H1 (cell line): ENCODE data around the gene GPLD1. TPM values are rescaled to one million over a fixed set of nuclear protein-coding genes. Genes with fewer than 3 reads are reported as not detected.

Source experiments
- CTCF ChIA-PET: fragments of 300-600 bp; sonication (Branson Sonifier 250); formaldehyde crosslinking; loops from one replicate; lab custom pipeline; 2021; ENCODE audit not compliant: partially characterized antibody; lab: Charles Lee
- POLR2A ChIA-PET: fragments of 300-600 bp; sonication (Branson Sonifier 250); formaldehyde crosslinking; loops from one replicate; lab custom pipeline; 2021; ENCODE audit warnings: inconsistent platforms; ENCODE audit not compliant: partially characterized antibody; lab: Charles Lee
- DNase-seq, 2 experiments: peaks; one replicate each; pipeline versions ENCODE4 v3.0.0 to v3.0.0-alpha.2; 2010 to 2022; ENCODE audit warnings: low spot score in 2 of 2, low read depth in 1 of 2, mixed read lengths in 1 of 2
- FAIRE-seq: peaks from 2 replicates; lab custom pipeline; 2011; peaks lifted over from hg19 to GRCh38; lab: Jason Lieb, UNC
- H2AFZ ChIP-seq: 2 replicates; pipeline ENCODE4 v1.8.1; 2012; ENCODE audit warnings: low read length, inconsistent platforms
- H2AK5ac ChIP-seq: 2 replicates; pipeline ENCODE4 v1.6.1; 2013; ENCODE audit warnings: low read depth, low read length
- H2BK120ac ChIP-seq: replicated peaks from 2 replicates; pipeline ENCODE3; 2013; ENCODE audit warnings: low read depth, low read length, inconsistent platforms
- H2BK12ac ChIP-seq: 2 replicates; pipeline ENCODE4 v1.6.1; 2013; ENCODE audit warnings: low read depth, low read length
- H2BK15ac ChIP-seq: 2 replicates; pipeline ENCODE4 v1.6.1; 2013; ENCODE audit warnings: low read length
- H2BK20ac ChIP-seq: 2 replicates; pipeline ENCODE4 v1.6.1; 2013; ENCODE audit warnings: low read length
- H2BK5ac ChIP-seq: 2 replicates; pipeline ENCODE4 v1.6.1; 2013; ENCODE audit warnings: low read depth, low read length
- H3K14ac ChIP-seq: 2 replicates; pipeline ENCODE4 v1.6.1; 2013; ENCODE audit warnings: inconsistent platforms; ENCODE audit not compliant: insufficient read length
- H3K18ac ChIP-seq: 2 replicates; pipeline ENCODE4 v1.6.1; 2013; ENCODE audit warnings: low read length; ENCODE audit errors: extremely low read depth
- H3K23ac ChIP-seq: 2 replicates; pipeline ENCODE4 v1.6.1; 2013; ENCODE audit warnings: inconsistent platforms; ENCODE audit not compliant: insufficient read length
- H3K23me2 ChIP-seq: 2 replicates; pipeline ENCODE4 v1.6.1; 2013; ENCODE audit warnings: low read depth, low read length
- H3K27ac ChIP-seq: 2 replicates; pipeline ENCODE4 v1.6.1; 2011; ENCODE audit warnings: low read depth, low read length, inconsistent platforms
- H3K27me3 ChIP-seq, 4 experiments: replicated peaks in 1 of 4; 1 replicate in 1 of 4; 2 replicates in 3 of 4; pipeline versions ENCODE4 v1.6.1 to v1.8.1; 2011 to 2013; ENCODE audit warnings: low read length in 3 of 4, mild to moderate bottlenecking in 3 of 4, inconsistent platforms in 2 of 4, mixed read lengths in 2 of 4, moderate library complexity in 1 of 4; ENCODE audit not compliant: control insufficient read depth in 3 of 4, insufficient read depth in 3 of 4; ENCODE audit errors: extremely low read depth in 1 of 4
- H3K36me3 ChIP-seq, 4 experiments: 2 replicates each; pipeline versions ENCODE4 v1.6.1 to v1.8.1; 2011 to 2013; ENCODE audit warnings: mild to moderate bottlenecking in 4 of 4, low read length in 3 of 4, moderate library complexity in 2 of 4, control low read depth in 1 of 4, inconsistent platforms in 1 of 4; ENCODE audit not compliant: insufficient read depth in 4 of 4, control insufficient read depth in 2 of 4
- H3K4ac ChIP-seq: replicated peaks from 2 replicates; pipeline ENCODE3; 2013; ENCODE audit warnings: low read length, low read depth, mixed read lengths, inconsistent platforms; ENCODE audit not compliant: insufficient read length
- H3K4me1 ChIP-seq, 4 experiments: replicated peaks in 1 of 4; 1 replicate in 1 of 4; 2 replicates in 3 of 4; pipeline versions ENCODE4 v1.6.1 to v1.8.1; 2011 to 2013; ENCODE audit warnings: low read length in 3 of 4, inconsistent platforms in 2 of 4, mixed read lengths in 1 of 4; ENCODE audit not compliant: insufficient read depth in 4 of 4, control insufficient read depth in 3 of 4
- H3K4me2 ChIP-seq, 2 experiments: 2 replicates each; pipeline versions ENCODE4 v1.6.1 to v1.8.1; 2011 to 2013; ENCODE audit warnings: low read depth in 2 of 2, low read length in 2 of 2, control low read depth in 1 of 2, inconsistent platforms in 1 of 2, mild to moderate bottlenecking in 1 of 2; ENCODE audit not compliant: insufficient read depth in 1 of 2
- H3K4me3 ChIP-seq, 4 experiments: fragments of 200-600, 300-600 bp in 1 of 4; sonication (generic), shearing (Covaris generic), sonication (Bioruptor Twin) in 1 of 4; 2 replicates each; pipeline versions ENCODE4 v1.5.1 to v1.8.1; 2011 to 2016; ENCODE audit warnings: low read length in 4 of 4, low read depth in 3 of 4, control low read depth in 2 of 4, inconsistent platforms in 2 of 4, mild to moderate bottlenecking in 2 of 4, mixed read lengths in 1 of 4, moderate library complexity in 1 of 4; ENCODE audit not compliant: insufficient read depth in 2 of 4; ENCODE audit errors: extremely low read depth in 1 of 4
- H3K56ac ChIP-seq: replicated peaks from 2 replicates; pipeline ENCODE3; 2013; ENCODE audit warnings: low read depth, mild to moderate bottlenecking, mixed read lengths, low read length, inconsistent platforms; ENCODE audit not compliant: insufficient read length
- H3K79me1 ChIP-seq: 2 replicates; pipeline ENCODE4 v1.6.1; 2013; ENCODE audit warnings: low read depth, low read length, control low read depth
- H3K79me2 ChIP-seq, 2 experiments: 2 replicates each; pipeline versions ENCODE4 v1.6.1 to v1.8.1; 2012 to 2013; ENCODE audit warnings: low read length in 2 of 2, mild to moderate bottlenecking in 2 of 2, inconsistent platforms in 1 of 2; ENCODE audit not compliant: insufficient read depth in 2 of 2, control insufficient read depth in 1 of 2
- H3K9ac ChIP-seq, 4 experiments: replicated peaks in 1 of 4; 1 replicate in 1 of 4; 2 replicates in 3 of 4; pipeline versions ENCODE4 v1.6.1 to v1.8.1; 2011 to 2013; ENCODE audit warnings: low read depth in 3 of 4, low read length in 3 of 4, control low read depth in 2 of 4, mild to moderate bottlenecking in 2 of 4, moderate library complexity in 2 of 4, inconsistent platforms in 1 of 4; ENCODE audit errors: extremely low read depth in 1 of 4
- H3K9me3 ChIP-seq, 2 experiments: 2 replicates each; pipeline versions ENCODE4 v1.6.1 to v1.8.1; 2012 to 2013; ENCODE audit warnings: mild to moderate bottlenecking in 2 of 2, moderate library complexity in 2 of 2, control low read depth in 1 of 2, inconsistent platforms in 1 of 2, low read depth in 1 of 2, low read length in 1 of 2, mixed read lengths in 1 of 2; ENCODE audit not compliant: insufficient read depth in 2 of 2
- H4K20me1 ChIP-seq, 2 experiments: replicated peaks in 1 of 2; 2 replicates each; pipeline versions ENCODE3 to v1.8.1; 2011 to 2013; ENCODE audit warnings: inconsistent platforms in 2 of 2, low read length in 2 of 2, mild to moderate bottlenecking in 1 of 2; ENCODE audit not compliant: insufficient read depth in 2 of 2, control insufficient read depth in 1 of 2
- H4K5ac ChIP-seq: 2 replicates; pipeline ENCODE4 v1.6.1; 2013; ENCODE audit warnings: low read length, low read depth, mixed read lengths, inconsistent platforms; ENCODE audit not compliant: insufficient read length
- H4K8ac ChIP-seq: 2 replicates; pipeline ENCODE4 v1.8.0; 2013; ENCODE audit warnings: mild to moderate bottlenecking, moderate library complexity, low read length, inconsistent platforms; ENCODE audit not compliant: insufficient read depth; ENCODE audit errors: extremely low read depth
- H4K91ac ChIP-seq: replicated peaks from 2 replicates; pipeline ENCODE3; 2013; ENCODE audit warnings: low read length, mixed read lengths, inconsistent platforms; ENCODE audit not compliant: insufficient read length
- SIN3A ChIP-seq, 2 experiments: IDR thresholded peaks in 1 of 2; conservative IDR thresholded peaks in 1 of 2; 2 replicates each; pipeline ENCODE4 v1.6.1; 2011 to 2012; ENCODE audit warnings: low read length in 2 of 2, improper control_type of control experiment in 1 of 2, low read depth in 1 of 2, mild to moderate bottlenecking in 1 of 2
- WGBS, 2 experiments: shearing (Covaris generic) in 1 of 2; methylation state at CpG; one replicate each; pipeline versions ENCODE4 v1.1.6 to v1.1.7; 2013 to 2015; ENCODE audit warnings: low lambda C conversion rate in 2 of 2, mixed read lengths in 2 of 2, inconsistent platforms in 1 of 2, low coverage in 1 of 2, missing lambda C conversion rate in 1 of 2; ENCODE audit not compliant: insufficient replicate concordance in 2 of 2, insufficient coverage in 1 of 2, insufficient read length in 1 of 2; ENCODE audit errors: extremely low coverage in 1 of 2, missing lambda C conversion rate in 1 of 2; 5-methylcytosine and 5-hydroxymethylcytosine counted together
- polyA plus RNA-seq, 7 experiments: library from polyadenylated mRNA; depleted of rRNA in 3 of 7; stranded (reverse) in 5 of 7; unstranded in 2 of 7; fragments of >200 nt in 5 of 7; fragments of 200-250 nt in 2 of 7; gene quantifications; 1 replicate in 5 of 7; 2 replicates in 1 of 7; 4 replicates in 1 of 7; pipeline versions ENCODE4 v1.2.1 to v1.2.3, GENCODE V29; 2011 to 2013; ENCODE audit warnings: missing spikeins in 2 of 7, mixed read lengths in 2 of 7
- total RNA-seq: library from RNA; stranded (reverse); fragmentation: NEBNext Ultra II Directional; extraction: Animal tissue kit (Norgen Biotek cat#: 25700); gene quantifications from 2 replicates; pipeline ENCODE4 v1.2.1, GENCODE V29; 2021

GPLD1 gene
- total and polyA plus RNA-seq, 2 of the 8 experiments (the other 6 are each of a cell fraction or from before 2014, with no cell fraction given), result 3.7 to 5.3 TPM

- FAIRE-seq (no peak), DNase-seq (no peak)
- Histone ChIP-seq H4K8ac (no peak overlapping the region), H3K36me3 (no peaks in the 10 kb centered on the region), H2BK20ac (no peak overlapping the region), H2BK12ac (no peak overlapping the region), H3K4me1 (no peaks in the 10 kb centered on the region), H3K18ac (no peak overlapping the region), H2BK5ac (no peak overlapping the region), H3K79me2 (no peaks in the 10 kb centered on the region), H4K5ac (no peak overlapping the region), H3K4ac (no peak overlapping the region), H4K91ac (no peak overlapping the region), H4K20me1 (no peaks in the 10 kb centered on the region), H3K23me2 (no peaks in the 10 kb centered on the region), H3K14ac (no peak overlapping the region), H3K27ac (no peak overlapping the region), H3K9ac (no peak overlapping the region), H2AK5ac (no peak overlapping the region), H3K27me3 (no peaks in the 10 kb centered on the region), H3K4me2 (no peak overlapping the region), H2BK15ac (no peak overlapping the region), H2AFZ (no peak overlapping the region), H3K56ac (no peak overlapping the region), H2BK120ac (no peak overlapping the region), H3K9me3 (no peaks in the 10 kb centered on the region), H3K4me3 (no peak overlapping the region), H3K79me1 (no peaks in the 10 kb centered on the region), H3K23ac (no peak overlapping the region)
- ChIA-PET POLR2A (interaction anchor here (0.8 kb wide), 1 partner anchor 10 kb away, joined by 3 read pairs; no protein-coding TSS in a partner anchor), CTCF (interaction anchor here (5.6 kb wide), 1 partner anchor 103 kb away, joined by 61 read pairs; no protein-coding TSS in a partner anchor)
- WGBS, 2 experiments, result 90% methylated on average over 8 of the region's 8 CpGs; no CpG with 5 or more reads in 1 of the 2 experiments
- TF ChIP-seq SIN3A (conservative IDR thresholded peaks at IDR 0.05 in 1 of 2, IDR thresholded peaks at IDR 0.05 in 1 of 2; ENCODE audit: low read depth in 1 of 2, low read length in 2 of 2), result no peak
These were observed 103.7 kb downstream of the GPLD1 start for GRCh38 chr6:24385536-24386269.
